Dermis lymphatic vessel endothelial cell (primary cell): Measurements from ENCODE around the gene MPP4. TPM values are rescaled to one million over a fixed set of nuclear protein-coding genes. Genes with fewer than 3 reads are reported as not detected.

Source experiments
- total RNA-seq: library from RNA; depleted of rRNA; stranded (reverse); fragments of >200 nt; gene quantifications from 2 replicates; pipeline ENCODE4 v1.2.1, GENCODE V29; 2014

The MPP4 gene
- total RNA-seq = 0.22 TPM in 1 of 2 replicates, not detected in the other

GRCh38 chr2:201698588-201699226, at the start of gene MPP4:
Gene MPP4, minus strand, starts transcription at chr2:201698644. Its CDS starts 4,690 bp downstream, at chr2:201693954.

GRCh38 chr2:201643216-201643890, 55.1 kb downstream of the MPP4 start, which contains the start of gene TMEM237:
Gene TMEM237, minus strand, starts transcription at chr2:201643503. Its CDS starts 103 bp downstream, at chr2:201643400.

Other genes with a start within 250 kb of the MPP4 start
- gene TRAK2, start 247.2 kb downstream of the MPP4 start, total RNA-seq = 36.9 and 43.8 TPM in 2 replicates
- 15.9 and 17.9 TPM in 2 replicates for gene STRADB, start 246.9 kb downstream of the MPP4 start, total RNA-seq
- gene TMEM237, start 55.1 kb downstream of the MPP4 start, total RNA-seq = 14.5 and 17.2 TPM in 2 replicates
- gene ALS2, start 82.3 kb upstream of the MPP4 start, total RNA-seq = 19.1 and 20.4 TPM in 2 replicates
- under 0.01 TPM in 1 of 2 replicates, not detected in the other for gene CDK15, start 107.9 kb upstream of the MPP4 start, total RNA-seq